PC-9 (cell line): ENCODE results near the gene GRK7. TPM values are rescaled to one million over a fixed set of nuclear protein-coding genes. Genes with fewer than 3 reads are reported as not detected.

Experiments
- BruUV-seq: library from RNA; stranded (reverse); fragments of 400-500 nt; replicated peaks from 2 replicates; lab custom pipeline; 2021; lab: Mats Ljungman, UMichigan
- CTCF ChIA-PET: fragments of 300-600 bp; sonication (Branson Sonifier 250); formaldehyde crosslinking; loops from one replicate; lab custom pipeline; 2022; ENCODE audit warnings: antibody characterized with exemption; lab: Charles Lee
- POLR2A ChIA-PET: fragments of 300-600 bp; sonication (Branson Sonifier 250); formaldehyde crosslinking; loops from one replicate; lab custom pipeline; 2022; ENCODE audit warnings: antibody characterized with exemption; ENCODE audit not compliant: unreplicated experiment; lab: Charles Lee
- DNase-seq, 2 experiments: peaks; one replicate each; pipeline versions ENCODE4 v3.0.0 to v3.0.0-alpha.2; 2015 to 2022; ENCODE audit warnings: mixed read lengths in 1 of 2
- H2AFZ ChIP-seq: fragments of 200-600 bp; sonication (generic); 2 replicates; pipeline ENCODE4 v1.8.1; 2017; ENCODE audit warnings: antibody characterized with exemption
- H3F3A ChIP-seq: fragments of 200-600 bp; sonication (generic); 2 replicates; pipeline ENCODE4 v1.8.1; 2017; ENCODE audit warnings: antibody characterized with exemption, mild to moderate bottlenecking, low read depth; ENCODE audit not compliant: insufficient read depth
- H3K27ac ChIP-seq: fragments of 200-600 bp; sonication (generic); 2 replicates; pipeline ENCODE4 v1.6.1; 2016; ENCODE audit warnings: mixed run types
- H3K27me3 ChIP-seq: fragments of 200-600 bp; sonication (generic); 2 replicates; pipeline ENCODE4 v1.6.1; 2016; ENCODE audit warnings: low read depth, mixed run types; ENCODE audit not compliant: insufficient read depth
- H3K36me3 ChIP-seq: fragments of 200-600 bp; sonication (generic); 2 replicates; pipeline ENCODE4 v1.6.1; 2016; ENCODE audit warnings: low read depth, mixed run types
- H3K4me1 ChIP-seq: fragments of 200-600 bp; sonication (generic); replicated peaks from 2 replicates; pipeline ENCODE4 v1.6.1; 2016; ENCODE audit warnings: mixed run types; ENCODE audit not compliant: insufficient read depth
- H3K4me2 ChIP-seq: fragments of 200-600 bp; sonication (generic); 2 replicates; pipeline ENCODE4 v1.6.1; 2017; ENCODE audit warnings: mixed run types
- H3K4me3 ChIP-seq: fragments of 200-600 bp; sonication (generic); 2 replicates; pipeline ENCODE4 v1.6.1; 2016; ENCODE audit warnings: mixed run types
- H3K79me2 ChIP-seq: fragments of 200-600 bp; sonication (generic); 2 replicates; pipeline ENCODE4 v1.6.1; 2017; ENCODE audit warnings: low read depth, mixed run types
- H3K9me2 ChIP-seq: fragments of 200-600 bp; sonication (generic); 2 replicates; pipeline ENCODE4 v1.8.1; 2017; ENCODE audit warnings: mild to moderate bottlenecking; ENCODE audit not compliant: insufficient read depth
- H3K9me3 ChIP-seq: fragments of 200-600 bp; sonication (generic); 2 replicates; pipeline ENCODE4 v1.8.1; 2016; ENCODE audit warnings: low read depth; ENCODE audit not compliant: insufficient read depth
- H4K20me1 ChIP-seq: fragments of 200-600 bp; sonication (generic); 2 replicates; pipeline ENCODE4 v1.8.1; 2017; ENCODE audit not compliant: insufficient read depth
- CTCF ChIP-seq: fragments of 200-600 bp; sonication (generic); conservative IDR thresholded peaks from 2 replicates; pipeline ENCODE4 v1.6.1; 2017; ENCODE audit warnings: mixed run types, antibody characterized with exemption, mild to moderate bottlenecking, moderate library complexity
- EZH2 ChIP-seq: fragments of 200-600 bp; sonication (generic); IDR thresholded peaks from 2 replicates; pipeline ENCODE4 v1.8.0; 2017; ENCODE audit warnings: antibody characterized with exemption, low read depth
- intact Hi-C: fragments of 100-400 bp; cut with micrococcal nuclease; formaldehyde crosslinking; loops from one replicate; pipeline ENCODE4 v1.10.0; 2022; ENCODE audit not compliant: unreplicated experiment
- total RNA-seq: library from RNA; stranded (reverse); gene quantifications from 2 replicates; pipeline ENCODE4 v1.2.3, GENCODE V29; 2021

GRK7 gene
- total RNA-seq, 1 experiment from 2014 or later: not detected

DNA sequence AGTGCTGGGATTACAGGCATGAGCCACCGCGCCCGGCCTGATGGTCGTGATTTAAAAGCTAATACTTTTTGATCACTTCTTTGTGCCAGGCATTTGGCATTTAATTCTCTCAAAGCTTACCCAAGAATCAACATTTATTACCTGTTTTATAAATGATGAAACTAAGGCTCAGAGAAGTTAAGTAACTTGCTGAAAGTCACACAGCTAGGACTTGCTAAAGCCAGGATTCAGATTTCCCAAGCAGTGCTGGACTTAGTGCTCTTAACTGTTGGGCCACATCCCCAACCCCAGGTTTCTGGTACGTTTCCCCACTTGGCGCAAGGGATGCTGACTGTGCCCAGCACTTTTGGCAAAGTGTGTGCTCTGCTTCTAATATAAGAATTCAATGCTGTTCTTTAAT, 10.5 kb downstream of the GRK7 start:
- DNase-seq: no peak
- Histone ChIP-seq H3K27ac (no peak overlapping the region), H3K9me3 (no peaks in the 10 kb centered on the region), H3K27me3 (no peaks in the 10 kb centered on the region), H3K4me1 (no peaks in the 10 kb centered on the region), H4K20me1 (no peaks in the 10 kb centered on the region), H3K9me2 (no peaks in the 10 kb centered on the region), H2AFZ (no peak overlapping the region), H3K36me3 (no peaks in the 10 kb centered on the region), H3K4me3 (no peak overlapping the region), H3K79me2 (no peaks in the 10 kb centered on the region), H3K4me2 (no peak overlapping the region), H3F3A (no peaks in the 10 kb centered on the region)
- intact Hi-C loops: no loop called here
- ChIA-PET CTCF (no interaction called here), POLR2A (no interaction called here)
- no TSS peak for BruUV-seq
- no peak for TF ChIP-seq EZH2
- TF ChIP-seq CTCF: no peak

DNA sequence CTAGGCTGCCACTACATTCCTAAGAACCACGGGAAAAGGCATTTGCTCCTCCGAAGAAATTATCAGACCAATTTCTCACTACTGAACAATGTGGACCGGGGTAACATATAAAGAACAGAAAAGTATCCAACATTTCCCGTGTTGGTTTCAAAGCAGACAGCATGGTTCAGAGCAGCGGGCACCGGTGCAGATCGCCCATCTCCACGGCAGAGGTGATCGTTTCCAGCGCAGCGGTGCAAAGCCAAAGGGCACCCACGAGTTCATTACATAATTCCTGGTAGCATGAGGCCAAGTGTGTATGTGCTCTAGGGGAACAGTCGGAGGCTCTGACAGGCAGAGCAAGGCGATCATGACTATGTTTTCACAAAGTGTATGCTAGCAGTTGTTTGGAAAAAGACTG, 13.2 kb downstream of the GRK7 start:
- Histone ChIP-seq H3K4me1 (no peaks in the 10 kb centered on the region), H4K20me1 (no peaks in the 10 kb centered on the region), H3K9me3 (no peaks in the 10 kb centered on the region), H3K4me3 (no peak overlapping the region), H3F3A (no peaks in the 10 kb centered on the region), H3K79me2 (no peaks in the 10 kb centered on the region), H3K27ac (no peak overlapping the region), H3K27me3 (no peaks in the 10 kb centered on the region), H3K9me2 (no peaks in the 10 kb centered on the region), H2AFZ (no peak overlapping the region), H3K36me3 (no peaks in the 10 kb centered on the region), H3K4me2 (no peak overlapping the region)
- TF ChIP-seq EZH2: no peak
- no peak for TF ChIP-seq CTCF
- ChIA-PET CTCF (no interaction called here), POLR2A (no interaction called here)
- DNase-seq: no peak
- BruUV-seq: no TSS peak
- intact Hi-C loops: no loop called here

DNA sequence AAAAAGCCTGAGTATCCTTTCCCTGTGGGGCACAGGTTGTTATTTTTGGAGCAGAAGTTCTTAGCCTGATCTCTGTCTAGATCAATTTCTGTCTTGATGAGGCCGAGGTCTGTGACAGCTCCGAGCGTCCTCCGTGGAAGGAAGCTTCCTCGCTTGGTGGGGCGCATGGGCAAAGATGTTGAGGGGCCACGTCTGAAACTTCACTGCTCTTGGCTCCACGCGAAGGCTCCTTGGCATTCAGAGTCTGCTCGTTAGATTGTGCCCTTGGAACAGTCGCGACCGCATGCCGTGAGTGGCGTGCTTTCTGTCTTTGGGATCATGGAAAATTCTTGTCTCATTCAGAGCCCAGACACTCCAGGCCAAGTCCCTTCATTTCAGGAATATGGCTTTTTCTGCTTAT, 13.7 kb downstream of the GRK7 start:
- Histone ChIP-seq H2AFZ (no peak overlapping the region), H3F3A (no peaks in the 10 kb centered on the region), H3K27ac (no peak overlapping the region), H3K79me2 (no peaks in the 10 kb centered on the region), H3K4me3 (no peak overlapping the region), H3K4me2 (no peak overlapping the region), H3K36me3 (no peaks in the 10 kb centered on the region), H3K4me1 (no peaks in the 10 kb centered on the region), H3K9me3 (no peaks in the 10 kb centered on the region), H3K9me2 (no peaks in the 10 kb centered on the region), H3K27me3 (no peaks in the 10 kb centered on the region), H4K20me1 (no peaks in the 10 kb centered on the region)
- TF ChIP-seq EZH2 (no peak), CTCF (no peak)
- intact Hi-C loops: no loop called here
- BruUV-seq: no TSS peak
- CTCF ChIA-PET: no interaction called here
- POLR2A ChIA-PET: no interaction called here
- no peak for DNase-seq
